Caco-2 (cell line): ENCODE data around the gene JPT2. TPM values are rescaled to one million over a fixed set of nuclear protein-coding genes. Genes with fewer than 3 reads are reported as not detected.

Source experiments
- BruUV-seq: library from RNA; stranded (reverse); fragments of 400-500 nt; replicated peaks from 2 replicates; lab custom pipeline; 2021; lab: Mats Ljungman, UMichigan
- CTCF ChIA-PET: fragments of 300-600 bp; sonication (Branson Sonifier 250); formaldehyde crosslinking; loops from one replicate; lab custom pipeline; 2022; ENCODE audit warnings: antibody characterized with exemption; lab: Charles Lee
- POLR2A ChIA-PET: fragments of 300-600 bp; sonication (Branson Sonifier 250); formaldehyde crosslinking; loops from one replicate; lab custom pipeline; 2022; ENCODE audit warnings: antibody characterized with exemption; lab: Charles Lee
- DNase-seq, 2 experiments: peaks; one replicate each; pipeline versions ENCODE4 v3.0.0 to v3.0.0-alpha.2; 2020 to 2022
- H3K27me3 ChIP-seq: replicated peaks from 2 replicates; pipeline ENCODE4 v1.6.0; 2011; ENCODE audit warnings: low read length; ENCODE audit not compliant: control insufficient read depth, insufficient read depth
- H3K36me3 ChIP-seq: 2 replicates; pipeline ENCODE4 v1.5.1; 2011; ENCODE audit warnings: low read length; ENCODE audit not compliant: control insufficient read depth, insufficient read depth
- H3K4me1 ChIP-seq: fragments of 250-450 bp; sonication (Bioruptor Pico); 2 replicates; pipeline ENCODE4 v1.5.1; 2020; ENCODE audit warnings: mild to moderate bottlenecking
- H3K4me3 ChIP-seq: 2 replicates; pipeline ENCODE4 v1.5.1; 2011; ENCODE audit warnings: low read depth, mild to moderate bottlenecking, control low read depth, low read length
- H3K9me3 ChIP-seq: fragments of 250-450 bp; sonication (Bioruptor Pico); 2 replicates; pipeline ENCODE4 v1.5.1; 2020; ENCODE audit warnings: mild to moderate bottlenecking, moderate library complexity
- H3K27ac Mint-ChIP-seq: one replicate; pipeline ENCODE4 v1.8.0; 2022; ENCODE audit warnings: mixed read lengths; ENCODE audit not compliant: unreplicated experiment
- H3K27me3 Mint-ChIP-seq: one replicate; pipeline ENCODE4 v1.8.0; 2022; ENCODE audit warnings: mixed read lengths; ENCODE audit not compliant: insufficient read depth, unreplicated experiment
- H3K36me3 Mint-ChIP-seq: one replicate; pipeline ENCODE4 v1.8.0; 2022; ENCODE audit warnings: mild to moderate bottlenecking, mixed read lengths; ENCODE audit not compliant: insufficient read depth, unreplicated experiment
- H3K4me1 Mint-ChIP-seq: one replicate; pipeline ENCODE4 v1.8.0; 2022; ENCODE audit warnings: low read depth, mixed read lengths; ENCODE audit not compliant: unreplicated experiment
- H3K4me3 Mint-ChIP-seq: one replicate; pipeline ENCODE4 v1.8.0; 2022; ENCODE audit warnings: mild to moderate bottlenecking, moderate library complexity, mixed read lengths; ENCODE audit not compliant: unreplicated experiment
- H3K9me3 Mint-ChIP-seq: one replicate; pipeline ENCODE4 v1.8.0; 2022; ENCODE audit warnings: mixed read lengths; ENCODE audit not compliant: unreplicated experiment
- intact Hi-C: fragments of 100-400 bp; cut with micrococcal nuclease; formaldehyde crosslinking; loops from one replicate; pipeline ENCODE4 v1.10.0; 2022; ENCODE audit not compliant: unreplicated experiment
- total RNA-seq: library from RNA; stranded (reverse); gene quantifications from 2 replicates; pipeline ENCODE4 v1.2.3, GENCODE V29; 2022
- TF ChIP-seq, protein P1 (sequence below), 2 experiments: fragments of 200-600 bp in 1 of 2; IDR thresholded peaks; 1 replicate in 1 of 2; 2 replicates in 1 of 2; pipeline versions ENCODE4 v1.5.1 to v1.8.0; 2011 to 2022; ENCODE audit warnings: antibody characterized with exemption in 1 of 2, control low read depth in 1 of 2, inconsistent platforms in 1 of 2, low read depth in 1 of 2, low read length in 1 of 2, mild to moderate bottlenecking in 1 of 2, moderate library complexity in 1 of 2; ENCODE audit not compliant: insufficient read depth in 1 of 2, severe bottlenecking in 1 of 2, unreplicated experiment in 1 of 2

The JPT2 gene
- total RNA-seq, 1 experiment from 2014 or later, result 178 TPM

DNA sequence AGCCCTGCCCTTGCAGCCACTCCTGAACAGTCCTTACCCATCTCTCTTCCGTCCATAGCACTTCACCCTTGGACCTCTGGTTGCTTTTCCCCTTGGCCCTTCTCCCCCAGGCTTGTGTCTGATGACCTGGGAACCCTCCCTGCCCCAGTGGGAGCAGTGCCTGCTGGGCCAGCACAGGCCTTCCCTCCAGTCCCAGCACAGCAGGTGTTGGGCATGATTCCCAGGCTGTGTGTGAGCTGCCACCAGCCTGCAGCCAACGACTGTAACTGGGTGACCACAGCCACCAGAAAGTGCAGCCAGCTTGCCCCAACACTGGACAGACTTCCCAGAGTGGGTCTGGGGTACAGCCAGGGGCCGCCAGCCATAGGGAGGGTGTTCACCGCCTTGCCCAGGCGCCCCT is 35.9 kb upstream of the JPT2 start:
- H3K4me3 Mint-ChIP-seq, result no peak overlapping the region
- peaks cover 13% of the 10 kb centered on the region; the same call in 1 of the 2 replicates for H3K4me1 ChIP-seq
- TF ChIP-seq, protein P1, sequence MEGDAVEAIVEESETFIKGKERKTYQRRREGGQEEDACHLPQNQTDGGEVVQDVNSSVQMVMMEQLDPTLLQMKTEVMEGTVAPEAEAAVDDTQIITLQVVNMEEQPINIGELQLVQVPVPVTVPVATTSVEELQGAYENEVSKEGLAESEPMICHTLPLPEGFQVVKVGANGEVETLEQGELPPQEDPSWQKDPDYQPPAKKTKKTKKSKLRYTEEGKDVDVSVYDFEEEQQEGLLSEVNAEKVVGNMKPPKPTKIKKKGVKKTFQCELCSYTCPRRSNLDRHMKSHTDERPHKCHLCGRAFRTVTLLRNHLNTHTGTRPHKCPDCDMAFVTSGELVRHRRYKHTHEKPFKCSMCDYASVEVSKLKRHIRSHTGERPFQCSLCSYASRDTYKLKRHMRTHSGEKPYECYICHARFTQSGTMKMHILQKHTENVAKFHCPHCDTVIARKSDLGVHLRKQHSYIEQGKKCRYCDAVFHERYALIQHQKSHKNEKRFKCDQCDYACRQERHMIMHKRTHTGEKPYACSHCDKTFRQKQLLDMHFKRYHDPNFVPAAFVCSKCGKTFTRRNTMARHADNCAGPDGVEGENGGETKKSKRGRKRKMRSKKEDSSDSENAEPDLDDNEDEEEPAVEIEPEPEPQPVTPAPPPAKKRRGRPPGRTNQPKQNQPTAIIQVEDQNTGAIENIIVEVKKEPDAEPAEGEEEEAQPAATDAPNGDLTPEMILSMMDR (IDR thresholded peaks at IDR 0.05; ENCODE audit: insufficient read depth in 1 of 2, low read depth in 1 of 2, low read length in 1 of 2, severe bottlenecking in 1 of 2, unreplicated experiment in 1 of 2), result no peak
- H3K27ac Mint-ChIP-seq, result no peak overlapping the region
- ChIA-PET POLR2A (no interaction called here), CTCF (no interaction called here)
- BruUV-seq, result no TSS peak
- H3K9me3 ChIP-seq, result no peaks in the 10 kb centered on the region
- DNase-seq, result no peak
- H3K27me3 Mint-ChIP-seq, result no peaks in the 10 kb centered on the region
- no peak overlapping the region for H3K4me3 ChIP-seq
- H3K4me1 Mint-ChIP-seq, result peaks cover 24% of the 10 kb centered on the region
- H3K36me3 Mint-ChIP-seq, result peaks cover 49% of the 10 kb centered on the region
- H3K9me3 Mint-ChIP-seq, result no peaks in the 10 kb centered on the region
- intact Hi-C loops, result no loop called here
- no peaks in the 10 kb centered on the region for H3K27me3 ChIP-seq
- peaks cover 2% of the 10 kb centered on the region for H3K36me3 ChIP-seq

DNA sequence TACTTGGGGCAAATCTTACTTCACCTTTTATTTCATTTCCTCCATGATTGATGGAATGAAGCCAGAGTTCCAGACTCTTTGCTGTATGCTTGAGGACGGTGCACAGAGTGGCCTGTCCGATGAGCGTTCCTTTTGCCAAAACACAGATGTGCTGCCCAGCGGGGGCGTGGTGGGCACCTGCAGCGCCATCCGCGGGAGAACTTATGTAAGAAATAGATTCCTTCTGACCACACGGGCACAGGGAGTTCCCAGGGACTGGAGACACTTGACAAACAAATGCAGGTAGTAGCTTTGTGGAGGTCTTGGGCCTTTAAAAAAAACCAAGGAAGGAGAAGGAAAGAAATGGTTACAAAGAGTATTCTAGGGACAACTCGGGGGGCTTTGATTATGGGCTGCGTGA is 35.3 kb upstream of the JPT2 start:
- Mint-ChIP-seq H3K4me1 (peaks cover 24% of the 10 kb centered on the region), H3K36me3 (peaks cover 51% of the 10 kb centered on the region), H3K9me3 (no peaks in the 10 kb centered on the region), H3K4me3 (no peak overlapping the region), H3K27me3 (no peaks in the 10 kb centered on the region), H3K27ac (no peak overlapping the region)
- intact Hi-C loops, result no loop called here
- ChIA-PET POLR2A (no interaction called here), CTCF (no interaction called here)
- Histone ChIP-seq H3K4me3 (no peak overlapping the region), H3K4me1 (peaks cover 13% of the 10 kb centered on the region; the same call in 1 of the 2 replicates), H3K27me3 (no peaks in the 10 kb centered on the region), H3K36me3 (peaks cover 2% of the 10 kb centered on the region), H3K9me3 (no peaks in the 10 kb centered on the region)
- no TSS peak for BruUV-seq
- DNase-seq, result no peak
- TF ChIP-seq, protein P1 (IDR thresholded peaks at IDR 0.05; ENCODE audit: insufficient read depth in 1 of 2, low read depth in 1 of 2, low read length in 1 of 2, severe bottlenecking in 1 of 2, unreplicated experiment in 1 of 2), result no peak

DNA sequence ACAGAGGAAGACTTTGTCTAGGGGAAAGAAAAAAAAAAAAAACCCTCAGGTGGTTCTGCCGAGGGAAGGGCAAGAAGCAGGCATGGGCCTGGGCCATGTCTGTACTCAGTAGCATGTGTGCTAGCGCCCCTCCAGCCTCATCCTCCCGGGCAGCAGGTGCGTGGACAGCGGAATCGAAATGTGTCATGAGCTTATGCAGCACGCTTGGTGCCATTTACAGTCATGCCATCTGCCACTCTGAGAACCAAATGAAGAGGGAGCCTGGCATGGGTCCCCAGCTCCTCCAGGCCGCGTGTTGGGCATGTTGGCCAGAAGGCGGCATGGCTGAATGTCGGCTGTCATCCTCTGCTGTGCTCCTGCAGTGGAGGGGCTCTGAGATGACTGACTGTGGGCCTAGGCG is 34.6 kb upstream of the JPT2 start:
- ChIA-PET POLR2A (interaction anchor here (0.6 kb wide), 1 partner anchor 16 kb away, joined by 3 read pairs; no protein-coding TSS in a partner anchor), CTCF (no interaction called here)
- Histone ChIP-seq H3K4me1 (peaks cover 13% of the 10 kb centered on the region; the same call in 1 of the 2 replicates), H3K36me3 (peaks cover 2% of the 10 kb centered on the region), H3K4me3 (no peak overlapping the region), H3K9me3 (no peaks in the 10 kb centered on the region), H3K27me3 (no peaks in the 10 kb centered on the region)
- DNase-seq, result no peak
- TF ChIP-seq, protein P1 (IDR thresholded peaks at IDR 0.05; ENCODE audit: insufficient read depth in 1 of 2, low read depth in 1 of 2, low read length in 1 of 2, severe bottlenecking in 1 of 2, unreplicated experiment in 1 of 2), result no peak
- Mint-ChIP-seq H3K4me3 (no peak overlapping the region), H3K36me3 (peaks cover 59% of the 10 kb centered on the region), H3K9me3 (no peaks in the 10 kb centered on the region), H3K27me3 (no peaks in the 10 kb centered on the region), H3K27ac (no peak overlapping the region), H3K4me1 (peaks cover 24% of the 10 kb centered on the region)
- intact Hi-C loops, result no loop called here
- BruUV-seq, result no TSS peak
